Stimulated activated CD8-positive, alpha-beta memory T cell treated with anti-CD3 and anti-CD28 coated beads, Interleukin-7, amount 100 ng/mL, for 1 hour (primary cell): ENCODE measurements around the gene TMEM37.

Experiments
- DNase-seq, 2 donors: peaks; one replicate each; pipeline ENCODE4 v3.0.0-alpha.2; 2020; ENCODE audit warnings: low read depth in 2 of 2

The TMEM37 gene

GRCh38 chr2:119455066-119455718 lies 23.5 kb downstream of the TMEM37 start:
- DNase-seq: no peak

- no peak for DNase-seq
Observed at GRCh38 chr2:119460076-119460475, 28.4 kb downstream of the TMEM37 start.

GRCh38 chr2:119461811-119462210 lies 30.2 kb downstream of the TMEM37 start:
- DNase-seq: no peak

GRCh38 chr2:119462574-119462973 lies 30.9 kb downstream of the TMEM37 start:
- no peak for DNase-seq

- no peak for DNase-seq
Observed at GRCh38 chr2:119463136-119463535, 31.5 kb downstream of the TMEM37 start.

- no peak for DNase-seq
Observed at GRCh38 chr2:119463990-119464389, 32.3 kb downstream of the TMEM37 start.

- DNase-seq: no peak
Observed at GRCh38 chr2:119464981-119465380, 33.3 kb downstream of the TMEM37 start.

- DNase-seq: no peak
Observed at GRCh38 chr2:119465687-119466086, 34.0 kb downstream of the TMEM37 start.

GRCh38 chr2:119466373-119466772 lies 34.7 kb downstream of the TMEM37 start:
- DNase-seq: no peak

GRCh38 chr2:119468154-119468955 lies 36.7 kb downstream of the TMEM37 start:
- DNase-seq: no peak

GRCh38 chr2:119469131-119469530 lies 37.5 kb downstream of the TMEM37 start:
- DNase-seq: no peak

GRCh38 chr2:119469661-119470297 lies 38.1 kb downstream of the TMEM37 start:
- DNase-seq: no peak

GRCh38 chr2:119472749-119473148 lies 41.1 kb downstream of the TMEM37 start:
- no peak for DNase-seq

- DNase-seq: no peak
Observed at GRCh38 chr2:119473621-119474370, 42.1 kb downstream of the TMEM37 start.

- DNase-seq: no peak
Observed at GRCh38 chr2:119474371-119475224, 42.9 kb downstream of the TMEM37 start.

- DNase-seq: no peak
Observed at GRCh38 chr2:119475225-119475856, 43.7 kb downstream of the TMEM37 start.

- no peak for DNase-seq
Observed at GRCh38 chr2:119475857-119476244, 44.2 kb downstream of the TMEM37 start.

GRCh38 chr2:119476301-119477112 lies 44.9 kb downstream of the TMEM37 start:
- no peak for DNase-seq

GRCh38 chr2:119477113-119477505 lies 45.5 kb downstream of the TMEM37 start:
- no peak for DNase-seq
